HG02623 (cell line): ENCODE data around the gene RPL27.

Experiments
- ATAC-seq: cut with Tn5 transposase; IDR thresholded peaks from one replicate; pipeline ENCODE4 v1.9.1; 2021; ENCODE audit warnings: moderate library complexity; ENCODE audit not compliant: unreplicated experiment

RPL27 gene

DNA sequence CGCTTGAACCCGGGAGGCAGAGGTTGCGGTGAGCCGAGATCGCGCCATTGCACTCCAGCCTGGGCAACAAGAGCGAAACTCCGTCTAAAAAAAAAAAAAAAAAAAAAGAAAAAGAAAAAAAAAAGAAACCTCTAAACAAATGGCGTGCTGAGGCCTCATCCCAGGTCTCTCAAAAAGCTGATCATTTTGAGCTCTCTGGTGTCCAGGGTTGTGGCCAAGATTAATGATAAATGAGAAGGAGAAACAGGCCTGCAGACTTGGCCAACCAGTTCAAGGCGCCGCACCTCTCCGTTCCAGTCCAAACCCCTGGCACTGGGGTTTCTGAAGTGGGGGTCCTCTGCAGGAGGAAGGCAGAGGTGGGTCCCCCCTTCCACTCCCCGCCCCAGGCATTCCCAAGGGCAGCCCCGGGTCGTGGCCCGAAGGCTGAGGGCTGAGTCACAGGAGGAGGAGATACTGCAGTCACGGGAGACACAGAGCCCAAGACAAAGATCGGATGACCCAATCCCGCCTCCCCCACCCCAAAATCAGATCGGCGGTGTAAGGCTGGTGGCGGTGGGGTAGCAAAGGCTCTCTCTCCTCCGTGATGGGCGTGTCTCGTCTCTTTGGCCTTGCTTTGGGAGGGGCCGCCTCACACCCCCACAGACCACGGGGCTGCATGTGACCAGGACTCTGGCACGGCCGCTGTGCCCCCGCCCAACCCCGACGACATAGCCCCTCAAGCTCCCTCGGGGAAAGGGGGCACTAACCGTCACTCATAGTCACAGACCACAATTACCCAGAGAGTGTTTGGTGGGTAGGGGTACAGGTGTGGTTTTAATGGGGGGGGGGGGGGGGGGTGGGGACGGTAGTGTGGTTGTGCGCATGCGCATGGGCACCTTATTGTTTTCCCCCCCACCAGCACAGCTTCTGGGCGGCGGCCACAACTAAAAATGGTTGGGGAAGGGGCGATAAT, 22.8 kb downstream of the RPL27 start:
- ATAC-seq, result no peak

GRCh38 chr17:43021741-43022512, 23.7 kb downstream of the RPL27 start, which contains the start of gene VAT1:
TSS of gene VAT1 (minus strand) at chr17:43022385. CDS start at chr17:43022322, 63 bp downstream.
- no peak for ATAC-seq

- ATAC-seq, result no peak
These were observed 26.4 kb downstream of the RPL27 start, which contains the start of gene RND2 for GRCh38 chr17:43024407-43025289. TSS of gene RND2 (plus strand) at chr17:43025231. CDS start at chr17:43025348, 117 bp downstream.

- ATAC-seq, result no peak
These were observed 27.1 kb downstream of the RPL27 start for GRCh38 chr17:43025290-43025657.

GRCh38 chr17:43025766-43026537, 27.7 kb downstream of the RPL27 start:
- ATAC-seq, result no peak

- no peak for ATAC-seq
These were observed 28.4 kb downstream of the RPL27 start for GRCh38 chr17:43026595-43026994.

DNA sequence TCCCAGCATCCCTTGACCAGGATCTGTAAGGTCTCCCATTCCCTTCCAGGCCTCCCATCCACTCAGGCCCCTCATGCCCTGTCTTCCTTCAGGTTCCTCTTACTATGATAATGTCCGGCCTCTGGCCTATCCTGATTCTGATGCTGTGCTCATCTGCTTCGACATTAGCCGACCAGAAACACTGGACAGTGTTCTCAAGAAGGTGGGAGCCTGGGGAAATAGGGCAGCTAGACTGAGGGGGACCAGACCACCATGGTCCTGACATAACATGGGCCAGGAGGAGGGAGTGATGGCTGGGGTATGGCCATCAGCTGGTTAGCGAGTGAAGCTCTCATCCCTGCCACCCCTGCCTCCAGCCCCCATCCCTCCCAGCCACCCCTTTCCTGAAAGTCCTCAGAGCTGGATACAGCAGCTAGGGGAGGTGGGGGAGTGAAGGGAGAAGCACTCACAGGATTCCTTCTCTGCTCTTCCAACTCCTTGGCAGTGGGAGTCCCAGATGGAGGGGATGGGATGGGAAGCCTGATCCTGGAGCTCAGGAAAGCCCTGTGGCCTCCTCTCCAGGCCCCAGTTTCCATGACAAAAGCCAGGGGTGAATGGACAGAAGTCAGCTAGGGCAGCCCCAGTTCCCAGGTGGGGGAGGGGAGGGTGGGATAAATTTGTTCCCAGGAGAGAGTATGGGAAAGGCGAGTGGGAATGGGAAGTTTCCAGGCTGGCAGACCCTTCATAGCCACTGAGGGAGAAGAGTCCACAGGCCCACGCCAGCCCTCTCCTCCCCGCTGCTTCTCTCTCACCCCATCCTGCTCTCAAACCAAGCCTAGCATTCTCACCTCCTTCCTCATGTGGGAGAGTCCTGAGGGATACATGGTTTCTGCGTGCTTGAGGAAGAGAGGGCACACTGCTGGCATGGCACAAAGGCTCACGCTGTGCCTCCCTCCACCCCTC, 29.1 kb downstream of the RPL27 start:
- ATAC-seq, result no peak

DNA sequence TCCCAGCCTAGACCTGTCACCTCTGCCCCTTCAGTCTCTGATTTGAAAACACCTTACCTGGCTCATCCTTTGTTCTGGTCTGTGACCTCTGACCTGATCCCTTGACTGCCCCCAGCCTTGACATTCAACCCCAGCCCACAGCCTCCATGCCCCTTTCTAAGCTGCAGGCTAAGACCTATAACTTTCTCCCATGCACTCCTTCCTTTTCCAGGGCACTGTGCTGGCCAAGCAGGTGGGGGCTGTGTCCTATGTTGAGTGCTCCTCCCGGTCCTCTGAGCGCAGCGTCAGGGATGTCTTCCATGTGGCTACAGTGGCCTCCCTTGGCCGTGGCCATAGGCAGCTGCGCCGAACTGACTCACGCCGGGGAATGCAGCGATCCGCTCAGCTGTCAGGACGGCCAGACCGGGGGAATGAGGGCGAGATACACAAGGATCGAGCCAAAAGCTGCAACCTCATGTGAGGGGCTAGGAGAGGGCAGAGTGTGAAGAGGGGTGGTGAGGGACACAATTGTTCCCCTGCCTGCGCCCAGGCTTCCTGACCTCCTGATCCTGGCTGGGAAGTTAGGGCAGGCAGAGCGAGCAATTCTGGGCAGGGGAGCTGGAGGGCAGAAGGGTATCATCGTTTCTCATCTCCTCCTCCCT, 30.1 kb downstream of the RPL27 start:
- no peak for ATAC-seq

DNA sequence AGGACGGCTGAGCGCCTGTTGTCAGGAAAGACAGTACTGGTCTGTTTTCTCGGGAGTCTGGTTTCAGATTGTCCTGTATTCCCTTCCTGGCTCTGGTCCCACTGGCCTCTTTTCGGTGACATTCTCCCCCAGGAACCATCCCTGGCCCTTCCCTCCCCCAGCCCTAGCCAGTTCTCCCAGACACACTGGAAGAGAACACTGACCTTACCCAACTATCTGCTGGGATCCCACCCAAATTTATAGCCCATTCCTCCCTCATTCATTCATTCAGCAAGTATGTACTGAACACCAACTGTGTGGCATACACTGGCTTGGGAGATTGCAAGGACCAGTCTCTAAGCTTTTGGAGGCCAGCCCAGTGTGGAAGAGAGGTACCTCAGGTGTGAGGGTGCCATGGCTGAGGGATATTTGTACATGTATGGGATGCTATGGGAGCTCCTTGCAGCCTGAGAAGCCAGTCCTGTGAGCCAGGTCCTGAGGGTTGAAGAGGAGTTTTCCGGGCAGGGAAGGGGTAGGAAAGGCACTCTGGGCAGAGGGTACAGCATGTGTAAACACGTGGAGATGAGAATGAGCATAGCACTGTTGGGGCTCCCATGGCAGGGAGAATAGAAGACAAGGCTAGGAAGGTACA, 32.0 kb downstream of the RPL27 start:
- no peak for ATAC-seq

- no peak for ATAC-seq
These were observed 33.4 kb downstream of the RPL27 start for GRCh38 chr17:43031666-43032065.

- no peak for ATAC-seq
These were observed 36.0 kb downstream of the RPL27 start for GRCh38 chr17:43033948-43034881.

- ATAC-seq, result no peak
These were observed 36.7 kb downstream of the RPL27 start for GRCh38 chr17:43034894-43035293.

DNA sequence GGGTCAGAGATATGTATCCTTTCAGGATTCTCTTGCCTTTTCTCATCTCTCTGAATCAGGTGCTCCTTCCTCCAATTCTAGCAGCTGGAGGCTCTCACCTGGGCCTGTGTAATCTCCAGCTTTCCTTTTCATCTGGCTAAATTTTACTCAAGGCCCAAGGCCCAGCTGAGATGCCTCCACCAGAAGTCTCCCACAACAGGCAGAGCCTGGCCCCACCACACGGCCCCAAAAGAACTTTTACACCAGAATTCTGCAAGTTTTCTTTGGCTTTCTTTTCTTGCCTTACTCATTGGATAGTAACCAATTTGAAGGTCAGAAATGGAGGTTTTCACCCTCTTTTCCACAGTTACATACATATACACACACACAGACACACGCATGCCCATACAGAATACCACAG, 41.4 kb downstream of the RPL27 start:
- no peak for ATAC-seq

DNA sequence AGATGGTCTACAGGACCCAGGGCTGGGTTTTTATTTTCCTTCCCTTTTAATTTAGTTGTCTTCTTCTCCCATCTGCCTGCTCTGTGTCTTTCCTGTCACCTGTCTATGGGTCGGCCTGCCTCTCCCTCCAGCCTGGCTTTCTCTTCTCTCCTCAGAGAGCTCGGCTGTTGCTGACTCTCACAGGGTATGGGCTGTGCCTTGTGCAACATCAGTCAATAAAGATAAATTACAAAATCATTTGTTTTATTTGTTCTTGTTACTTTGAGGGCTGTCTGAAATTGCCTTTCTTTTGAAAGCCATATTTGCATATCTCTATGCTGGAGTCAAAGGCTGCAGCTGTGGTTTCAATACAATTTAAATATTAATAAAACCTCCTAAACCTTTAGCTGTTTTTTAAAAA, 42.4 kb downstream of the RPL27 start:
- no peak for ATAC-seq

DNA sequence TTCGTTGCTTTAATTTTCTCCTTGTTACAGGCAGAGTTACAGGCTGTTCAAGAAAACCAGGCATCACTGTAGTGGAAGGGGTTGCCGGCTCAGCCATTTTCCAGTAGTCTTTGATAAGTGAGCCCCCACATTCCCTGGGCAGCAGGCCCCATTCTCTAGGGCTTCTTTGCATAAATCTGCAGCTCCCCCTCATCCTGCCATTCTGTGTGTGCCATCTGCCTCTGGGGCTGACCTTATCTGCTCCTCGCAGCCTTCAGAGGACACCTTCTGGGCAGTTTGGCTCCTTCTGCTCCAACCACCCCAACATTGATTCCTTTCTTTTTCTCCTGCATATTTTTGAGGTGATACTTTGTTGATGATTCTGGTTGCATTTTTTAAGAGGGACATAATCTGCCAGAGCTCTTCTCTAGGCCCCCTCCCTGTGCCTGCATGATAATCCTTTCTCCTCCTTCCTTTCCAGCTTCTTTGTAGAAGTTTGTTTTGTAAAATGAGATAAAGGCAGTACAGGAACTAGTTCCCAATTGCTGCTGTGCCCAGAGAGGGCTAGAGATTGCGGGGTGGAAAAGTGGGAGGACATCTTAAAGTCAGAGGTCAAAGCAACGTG, 43.9 kb downstream of the RPL27 start:
- ATAC-seq, result no peak

DNA sequence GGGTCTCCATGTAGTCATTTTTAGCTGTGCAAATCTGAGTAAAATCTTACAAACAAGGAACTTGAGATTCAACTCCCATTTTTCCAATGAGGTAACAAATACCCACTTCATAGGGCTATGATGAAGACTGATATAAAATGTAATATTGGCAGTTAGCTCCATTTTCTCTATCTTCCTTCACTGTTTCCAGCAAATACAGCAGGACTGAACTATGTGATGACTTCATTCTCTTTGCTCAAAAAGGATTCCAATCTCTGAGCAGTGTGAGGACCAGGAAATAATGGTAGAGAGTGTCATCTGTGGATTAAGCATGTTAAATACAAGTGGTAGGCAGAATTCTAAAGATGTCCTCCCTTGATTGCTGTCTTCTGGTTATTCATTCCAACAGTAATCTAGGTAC, 45.1 kb downstream of the RPL27 start:
- ATAC-seq, result no peak

GRCh38 chr17:43044024-43044423, 45.8 kb downstream of the RPL27 start:
- ATAC-seq, result no peak
